KOPT-K1 (cell line): ENCODE measurements around the gene DNM2.
"Not testable (repeated sequence)": the region's sequence is repeated elsewhere in the genome, so short reads cannot be mapped to it uniquely, and the experiment has no call there.

Source experiments
- H3K27ac ChIP-seq: fragments of 200-600 bp; sonication (generic); 2 replicates; pipeline ENCODE4 v1.5.1; 2016; ENCODE audit warnings: antibody characterized with exemption, mild to moderate bottlenecking, low read depth, low read length; ENCODE audit not compliant: poor library complexity, severe bottlenecking
- H3K36me3 ChIP-seq: fragments of 200-600 bp; sonication (generic); 2 replicates; pipeline ENCODE4 v1.5.1; 2017; ENCODE audit warnings: antibody characterized with exemption, mild to moderate bottlenecking, low read length, moderate library complexity; ENCODE audit not compliant: insufficient read depth
- H3K9me3 ChIP-seq: fragments of 200-600 bp; sonication (generic); 2 replicates; pipeline ENCODE4 v1.5.1; 2017; ENCODE audit warnings: antibody characterized with exemption, low read length, mild to moderate bottlenecking; ENCODE audit not compliant: insufficient read depth, poor library complexity, severe bottlenecking

Gene DNM2

DNA sequence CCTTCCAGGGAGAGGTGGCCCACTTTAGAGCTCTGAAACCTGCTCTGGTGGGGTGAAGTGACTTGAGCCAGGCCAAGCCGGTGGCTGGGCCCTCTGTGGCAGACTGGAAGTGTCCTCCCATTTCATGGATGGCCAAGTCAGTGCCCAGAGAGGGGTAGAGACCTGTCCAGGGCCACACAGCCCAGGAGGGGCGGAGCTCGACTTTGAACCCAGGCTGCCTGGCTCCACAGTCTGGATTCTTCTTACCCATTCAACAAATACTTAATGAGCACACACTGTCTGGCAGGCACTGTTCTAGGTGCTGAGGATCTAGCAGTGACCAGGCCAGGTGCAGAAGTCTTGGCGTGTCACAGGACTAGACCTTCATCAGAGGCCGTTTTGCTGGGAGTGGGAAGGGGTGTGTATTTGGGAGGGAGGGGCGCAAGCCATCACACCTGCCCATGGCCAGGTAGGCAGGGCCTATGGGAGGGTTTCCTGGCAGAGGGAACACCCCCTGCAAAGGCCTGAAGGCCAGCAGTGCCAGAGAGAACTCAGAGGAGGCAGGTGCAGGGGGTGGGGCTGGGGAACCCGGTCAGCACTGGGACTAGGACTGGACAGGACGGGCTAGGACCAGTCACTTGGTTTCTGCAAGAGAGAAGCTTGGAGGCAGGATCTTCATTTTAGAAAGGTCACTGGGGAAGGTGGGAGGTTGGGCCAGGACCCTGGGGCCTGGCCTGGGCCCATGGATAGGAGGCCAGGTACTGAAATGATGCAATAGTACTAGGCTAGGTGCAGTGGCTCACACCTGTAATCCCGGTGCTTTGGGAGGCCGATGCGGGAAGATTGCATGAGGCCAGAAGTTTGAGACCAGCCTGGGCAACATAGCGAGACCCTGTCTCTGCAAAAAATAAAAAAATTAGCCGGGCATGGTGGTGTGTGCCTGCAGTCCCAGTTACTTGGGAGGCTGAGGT lies 31.8 kb downstream of the DNM2 start:
- H3K9me3 ChIP-seq: no peaks in the 10 kb centered on the region
- H3K27ac ChIP-seq: no peak overlapping the region
- H3K36me3 ChIP-seq: 0 out of 2 replicates have a peak, but pooled peaks cover 2% of the 10 kb centered on the region

DNA sequence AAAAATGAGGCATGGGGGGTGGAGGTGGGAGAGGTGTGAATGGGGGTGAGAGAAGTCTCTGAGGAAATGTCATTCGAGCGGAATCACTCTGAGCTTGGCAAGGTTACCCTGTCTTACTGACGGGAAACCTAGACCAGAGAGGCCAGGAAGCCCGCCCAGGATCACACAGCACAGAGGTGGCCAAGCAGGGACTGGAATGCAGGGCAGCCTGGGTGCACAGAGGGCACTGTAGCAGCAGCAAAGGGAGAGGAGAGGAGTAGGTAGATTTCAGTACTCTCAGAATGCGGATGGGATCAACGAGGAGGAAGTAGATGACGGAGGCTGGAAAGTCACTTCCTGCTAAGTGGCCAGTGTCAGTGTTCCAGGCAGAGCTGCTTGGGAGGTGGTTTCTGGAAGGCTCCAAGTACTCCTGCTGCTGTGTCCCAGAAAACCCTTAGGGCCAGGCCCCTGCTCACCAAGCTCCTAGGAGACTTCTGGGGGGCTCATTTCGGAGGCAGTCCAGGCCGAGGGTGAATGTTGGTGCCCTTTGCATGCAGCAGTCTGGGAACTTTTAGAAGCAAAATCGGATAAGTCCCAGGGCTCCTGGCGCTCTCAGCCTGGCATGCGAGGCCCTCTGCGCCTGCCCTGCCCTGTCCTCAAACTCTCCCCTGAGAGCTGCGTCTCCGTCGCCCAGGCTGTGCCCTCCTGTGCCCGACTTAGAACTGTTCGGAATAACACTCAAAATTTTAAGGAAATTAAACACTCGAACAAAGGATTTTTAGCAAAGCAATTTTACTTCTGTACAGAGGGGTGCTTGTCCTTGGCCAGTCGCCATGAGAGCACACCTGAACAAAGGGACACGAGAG lies 33.5 kb downstream of the DNM2 start:
- no peaks in the 10 kb centered on the region for H3K9me3 ChIP-seq
- no peak overlapping the region for H3K27ac ChIP-seq
- no peaks in the 10 kb centered on the region for H3K36me3 ChIP-seq

DNA sequence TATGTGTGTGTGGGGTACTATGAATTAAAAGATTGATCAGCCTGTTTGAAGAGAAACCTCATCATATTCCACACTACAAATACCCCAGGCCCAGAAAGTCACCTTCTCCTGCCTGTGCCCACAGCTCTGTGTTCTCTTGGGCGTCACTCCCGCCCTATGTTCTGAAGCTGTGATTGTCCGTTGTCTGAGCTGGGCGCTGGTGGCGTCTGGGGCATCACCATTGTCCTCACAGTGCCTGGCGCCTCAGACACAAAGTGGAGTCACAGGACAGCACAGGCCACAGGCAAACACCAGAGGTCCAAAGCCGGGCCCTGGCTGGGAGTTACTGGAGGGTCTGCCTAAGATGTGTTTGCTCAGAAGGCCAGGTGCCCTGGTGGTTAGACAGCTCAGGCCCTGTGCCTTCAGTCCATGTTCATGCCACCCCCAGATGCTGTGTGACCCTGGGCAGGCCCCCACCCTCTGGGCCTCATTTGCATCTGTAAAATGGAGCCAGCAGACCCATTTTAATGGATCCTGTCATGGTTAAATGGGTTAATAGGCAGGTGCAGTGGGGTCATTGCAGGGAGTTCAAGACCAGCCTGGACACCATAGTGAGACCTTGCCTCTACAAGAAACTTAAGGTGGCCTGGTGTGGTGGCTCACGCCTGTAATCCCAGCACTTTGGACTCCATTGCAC lies 34.5 kb downstream of the DNM2 start:
- Histone ChIP-seq H3K27ac (no peak overlapping the region), H3K9me3 (no peaks in the 10 kb centered on the region), H3K36me3 (no peaks in the 10 kb centered on the region; the same call in 1 of the 2 replicates)

DNA sequence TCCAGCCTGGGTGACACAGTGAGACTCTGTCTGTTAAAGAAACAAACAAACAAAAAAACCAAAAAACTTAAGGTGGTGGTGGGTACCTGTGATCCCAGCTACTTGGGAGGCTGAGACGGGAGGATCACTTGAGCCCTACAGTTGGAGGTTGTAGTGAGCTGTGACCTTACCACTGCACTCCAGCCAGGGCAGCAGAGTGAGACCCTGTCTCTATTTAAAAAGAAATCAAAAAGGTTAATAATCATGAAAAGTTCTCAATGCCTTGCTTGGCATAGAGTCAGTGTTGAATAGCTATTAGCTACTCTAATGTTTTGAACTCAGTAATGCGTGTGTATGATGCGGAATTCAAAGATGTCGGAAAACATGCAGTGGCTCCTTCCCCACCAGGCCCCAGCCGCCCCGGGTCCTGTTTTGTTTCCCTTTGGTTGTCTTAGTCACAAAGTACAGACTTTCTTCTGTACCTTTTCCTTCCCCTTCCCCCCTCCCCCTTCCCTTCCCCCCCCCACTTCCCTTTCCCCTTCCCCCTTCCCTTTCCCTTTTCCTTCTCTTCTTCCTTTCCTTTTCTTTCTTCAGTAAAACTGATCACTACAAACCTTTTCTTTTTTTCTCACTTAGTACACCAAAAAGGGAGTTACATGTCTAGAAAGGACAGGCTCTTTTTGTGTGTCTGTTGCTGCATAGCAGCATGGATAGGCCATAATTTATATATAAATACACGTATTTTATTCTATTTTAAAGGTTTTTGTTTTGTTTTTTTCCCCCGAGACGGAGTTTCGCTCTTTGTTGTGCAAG lies 35.2 kb downstream of the DNM2 start:
- H3K9me3 ChIP-seq: no peaks in the 10 kb centered on the region
- no peak overlapping the region for H3K27ac ChIP-seq
- H3K36me3 ChIP-seq: no peaks in the 10 kb centered on the region; the same call in 1 of the 2 replicates

DNA sequence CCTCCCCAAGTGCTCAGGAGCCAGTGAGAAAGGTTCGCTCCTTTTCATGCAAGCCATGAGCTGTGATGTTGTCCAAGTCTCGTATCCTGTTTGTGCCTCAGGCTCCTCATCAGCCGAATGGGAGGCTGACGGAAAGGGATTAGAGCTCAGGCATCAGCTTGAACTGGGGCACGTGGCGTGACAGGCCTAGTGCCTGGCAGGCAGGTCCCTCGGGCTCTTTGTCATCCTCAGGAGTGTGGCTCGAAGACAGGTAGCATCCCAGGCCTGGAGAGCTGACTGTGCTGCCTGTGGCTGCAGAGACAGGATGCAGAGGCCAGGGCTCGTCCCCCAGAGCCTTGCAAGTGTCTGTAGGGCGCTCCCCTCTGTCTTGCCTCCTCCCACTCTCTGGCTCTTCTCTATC lies 38.5 kb downstream of the DNM2 start:
- H3K36me3 ChIP-seq: peaks cover 4% of the 10 kb centered on the region
- no peaks in the 10 kb centered on the region for H3K9me3 ChIP-seq
- peak overlapping the region; percentile 20 for H3K27ac ChIP-seq

DNA sequence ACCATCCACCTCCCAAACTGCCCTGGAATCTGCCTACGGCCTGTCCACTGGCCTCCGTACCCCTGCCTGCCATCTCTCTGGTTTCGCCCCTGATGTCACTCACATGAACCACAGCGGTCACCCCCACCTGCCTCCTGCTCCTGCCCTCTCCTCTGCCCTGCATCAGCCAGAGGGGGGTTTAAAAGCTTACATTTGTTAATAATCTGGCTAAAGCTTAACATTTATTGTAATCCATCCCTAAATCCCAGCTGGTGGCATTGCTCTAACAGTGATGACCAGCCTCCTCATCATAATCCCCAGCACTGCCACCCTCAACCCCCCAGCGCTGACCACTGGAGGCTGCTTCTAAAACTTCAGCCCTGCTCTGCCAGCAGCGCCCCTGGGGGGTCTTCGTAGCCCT lies 38.9 kb downstream of the DNM2 start:
- H3K27ac ChIP-seq: peak overlapping the region; percentile 20
- H3K9me3 ChIP-seq: no peaks in the 10 kb centered on the region
- peaks cover 9% of the 10 kb centered on the region for H3K36me3 ChIP-seq

DNA sequence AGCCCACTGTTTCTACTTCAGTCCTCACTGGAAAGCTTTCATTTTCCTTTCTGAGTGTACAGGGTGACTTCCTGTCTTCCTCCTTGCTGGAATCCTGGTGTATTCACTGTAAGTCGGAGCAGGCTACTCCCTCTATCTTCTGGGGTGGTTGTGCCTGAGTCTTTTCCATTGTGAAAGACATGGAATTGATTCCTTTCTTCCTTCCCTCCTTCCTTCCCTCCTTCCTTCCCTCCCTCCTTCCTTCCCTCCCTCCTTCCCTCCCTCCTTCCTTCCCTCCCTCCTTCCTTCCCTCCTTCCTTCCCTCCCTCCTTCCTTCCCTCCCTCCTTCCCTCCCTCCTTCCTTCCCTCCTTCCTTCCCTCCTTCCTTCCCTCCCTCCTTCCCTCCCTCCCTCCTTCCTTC lies 40.2 kb downstream of the DNM2 start:
- H3K27ac ChIP-seq, H3K9me3 ChIP-seq: not testable (repeated sequence)
- peaks cover 21% of the 10 kb centered on the region for H3K36me3 ChIP-seq

DNA sequence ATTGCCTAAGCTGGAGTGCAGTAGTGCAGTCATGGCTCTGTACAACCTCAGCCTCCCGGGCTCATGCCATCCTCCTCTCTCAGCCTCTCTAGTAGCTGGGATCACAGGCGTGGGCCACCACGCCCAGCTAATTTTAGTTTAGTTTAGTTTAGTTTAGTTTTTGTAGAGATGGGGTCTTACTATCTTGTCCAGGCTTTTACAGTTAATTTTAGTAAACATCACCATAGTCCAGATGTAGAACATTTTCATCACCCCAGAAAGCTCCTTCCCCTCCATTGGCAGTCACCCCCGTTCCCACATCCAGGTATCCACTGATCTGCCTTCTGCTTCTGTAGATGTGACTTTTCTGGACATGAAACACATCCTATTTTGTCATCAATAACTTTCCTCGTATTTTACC lies 41.1 kb downstream of the DNM2 start:
- Histone ChIP-seq H3K27ac (peak overlapping the region; percentile 86), H3K36me3 (peaks cover 30% of the 10 kb centered on the region), H3K9me3 (no peaks in the 10 kb centered on the region)

DNA sequence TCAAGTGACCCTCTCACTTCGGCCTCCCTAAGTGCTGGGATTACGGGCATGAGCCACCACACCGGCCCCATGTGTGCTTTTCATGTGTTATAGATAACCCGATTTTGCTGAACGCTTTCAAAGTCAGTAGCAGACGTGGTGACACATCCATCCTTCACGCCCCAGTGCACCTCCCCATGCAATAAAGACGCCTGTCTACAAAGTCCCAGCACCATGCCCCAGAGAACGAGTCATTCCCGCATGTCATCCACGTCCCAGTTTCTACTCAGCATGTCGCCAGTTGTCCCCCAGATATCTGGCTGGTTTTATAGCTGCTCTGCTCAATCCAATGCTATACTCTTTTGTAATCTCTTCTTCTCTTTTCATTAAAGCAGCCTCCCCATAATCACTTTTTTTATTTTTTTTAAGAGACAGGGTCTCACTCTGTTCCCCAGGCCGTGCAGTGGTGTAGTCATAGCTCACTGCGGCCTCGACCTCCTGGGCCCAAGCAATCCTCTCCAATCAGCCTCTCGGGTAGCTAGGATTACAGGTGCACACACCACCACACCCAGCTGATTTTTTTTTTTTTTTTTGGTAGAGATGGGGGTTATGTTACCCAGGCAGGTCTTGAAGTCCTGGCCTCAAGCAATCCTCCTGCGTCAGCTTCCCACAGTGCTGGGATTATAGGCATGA lies 42.5 kb downstream of the DNM2 start:
- Histone ChIP-seq H3K27ac (peak overlapping the region; percentile 86), H3K9me3 (no peaks in the 10 kb centered on the region), H3K36me3 (peaks cover 43% of the 10 kb centered on the region)

DNA sequence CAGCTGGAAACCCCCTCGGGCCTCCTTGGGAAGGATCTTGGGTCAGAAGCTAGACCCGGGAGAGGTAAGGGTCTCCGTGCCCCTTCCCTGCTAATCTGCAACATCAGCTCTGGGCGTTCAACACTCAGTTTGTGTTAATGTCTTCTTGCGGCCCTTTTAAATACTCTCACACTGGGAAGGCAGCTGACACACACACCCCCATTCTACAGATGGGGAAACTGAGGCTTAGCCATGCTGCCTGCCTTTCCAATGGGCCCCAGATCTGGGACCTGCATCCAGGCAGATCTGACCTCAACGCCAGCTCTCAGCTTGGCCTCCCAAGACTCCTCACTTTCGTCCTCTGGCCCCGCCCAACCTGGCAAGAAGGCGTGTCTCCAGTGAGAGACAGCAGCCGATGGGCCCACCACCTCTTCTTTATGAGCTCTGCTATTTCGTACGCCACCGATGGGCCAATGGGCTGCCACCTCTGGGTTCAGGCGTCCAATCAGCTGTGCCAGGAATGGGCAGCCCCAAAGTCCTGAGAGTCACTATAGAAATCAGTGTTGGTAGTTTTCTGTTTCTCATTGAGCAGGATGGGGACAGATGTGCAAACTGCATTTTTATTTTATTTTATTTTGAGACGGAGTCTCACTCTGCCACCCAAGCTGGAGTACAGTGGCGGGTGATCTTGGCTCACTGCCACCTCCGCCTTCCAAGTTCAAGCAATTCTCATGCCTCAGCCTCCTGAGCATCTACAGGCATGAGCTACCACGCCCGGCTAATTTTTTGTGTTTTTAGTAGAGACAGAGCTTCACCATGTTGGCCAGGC lies 43.8 kb downstream of the DNM2 start:
- H3K27ac ChIP-seq: peak overlapping the region; percentile 52
- H3K36me3 ChIP-seq: peaks cover 54% of the 10 kb centered on the region

DNA sequence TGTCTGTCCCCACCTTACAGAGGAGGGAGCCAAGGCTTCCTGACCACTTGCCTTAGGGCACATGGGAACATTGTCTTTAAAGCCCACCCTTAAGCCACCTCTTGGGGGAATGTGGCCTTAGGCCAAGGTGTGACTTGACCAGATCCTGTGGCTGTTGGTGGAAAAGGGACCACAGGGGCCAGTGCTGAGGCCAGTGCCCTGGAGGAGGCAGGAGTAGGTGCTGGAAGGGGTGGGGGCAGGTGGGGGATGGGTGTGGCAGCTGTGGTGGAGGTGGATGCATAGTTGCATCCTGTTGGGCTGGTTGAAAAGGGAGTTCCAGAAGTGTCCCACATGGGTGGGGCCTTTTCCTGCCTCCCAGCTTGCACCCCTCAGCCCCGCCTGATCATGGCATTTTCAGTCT lies 44.8 kb downstream of the DNM2 start:
- peak overlapping the region; percentile 52 for H3K27ac ChIP-seq
- peaks cover 64% of the 10 kb centered on the region for H3K36me3 ChIP-seq
- H3K9me3 ChIP-seq: no peaks in the 10 kb centered on the region

More for the DNA sequence above, 43.8 kb downstream of the DNM2 start:
- no peaks in the 10 kb centered on the region for H3K9me3 ChIP-seq

DNA sequence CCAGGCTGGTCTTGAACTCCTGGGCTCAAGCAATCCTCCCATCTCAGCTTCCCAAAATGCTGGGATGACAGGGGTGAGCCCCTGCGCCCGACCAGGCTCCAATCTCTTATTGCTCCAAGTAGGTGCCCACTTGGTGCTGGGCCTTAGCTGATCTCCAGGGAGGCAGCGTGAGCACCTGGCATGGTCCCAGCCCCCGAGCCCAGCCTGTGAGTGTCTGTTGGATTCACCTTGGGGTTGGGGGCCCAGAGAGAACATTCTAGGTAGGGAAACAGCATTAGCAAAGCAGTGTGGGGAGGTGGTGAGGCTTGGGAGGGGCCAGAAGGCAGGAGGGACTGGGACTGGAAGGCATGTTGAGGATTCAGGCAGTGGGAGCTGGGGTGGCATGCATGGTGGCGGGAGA lies 45.5 kb downstream of the DNM2 start:
- H3K36me3 ChIP-seq: peaks cover 69% of the 10 kb centered on the region
- H3K27ac ChIP-seq: peak overlapping the region; percentile 32

DNA sequence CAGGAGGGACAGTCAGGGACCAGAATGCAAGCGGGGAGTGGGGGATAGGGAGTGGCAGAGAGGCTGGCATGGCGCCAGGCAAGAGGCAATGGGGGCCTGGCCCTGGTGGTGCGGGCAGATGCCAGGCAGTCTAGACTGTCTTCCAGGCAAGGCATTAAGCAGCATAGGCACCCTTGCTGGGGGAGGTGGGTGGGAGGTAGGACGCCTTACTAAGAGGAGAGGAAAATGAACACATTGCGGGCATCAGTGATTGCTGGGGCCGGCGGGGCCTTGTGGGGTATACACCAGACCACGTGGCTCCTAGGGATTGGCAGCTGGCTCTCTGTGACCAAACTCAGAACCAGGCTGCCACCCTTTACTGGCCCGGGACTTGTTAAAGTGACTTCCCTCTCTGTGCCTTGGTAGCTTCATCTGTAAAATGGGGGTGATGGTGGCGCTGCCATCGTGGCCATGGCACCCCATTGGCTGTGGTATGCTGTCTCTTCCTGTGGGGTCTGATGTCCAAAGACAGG lies 46.0 kb downstream of the DNM2 start:
- H3K36me3 ChIP-seq: peaks cover 74% of the 10 kb centered on the region
- peak overlapping the region; percentile 32 for H3K27ac ChIP-seq
- H3K9me3 ChIP-seq: no peaks in the 10 kb centered on the region

More for the DNA sequence above, 45.5 kb downstream of the DNM2 start:
- no peaks in the 10 kb centered on the region for H3K9me3 ChIP-seq
